Heart right ventricle (tissue), 16 donors: Measurements from ENCODE around the gene MYO10. TPM values are rescaled to one million over a fixed set of nuclear protein-coding genes. Genes with fewer than 3 reads are reported as not detected.

Experiments used
- ATAC-seq, 8 donors: fragments of 200-7000 bp; cut with Tn5 transposase; one replicate each; pipeline ENCODE4 v1.9.1; 2020; ENCODE audit warnings: mild to moderate bottlenecking in 8 of 8, moderate library complexity in 8 of 8, moderate number of reproducible peaks in 1 of 8
- DNase-seq, 2 donors: peaks; one replicate each; pipeline ENCODE4 v3.0.0-alpha.2; 2020
- H3K27ac ChIP-seq, 10 donors: fragments of 200-600 bp; sonication (generic) in 2 of 10; one replicate each; pipeline versions ENCODE4 v1.5.0 to v1.8.0; 2020 to 2022; ENCODE audit warnings: mild to moderate bottlenecking in 3 of 10
- H3K27me3 ChIP-seq, 7 donors: fragments of 200-600 bp; one replicate each; pipeline ENCODE4 v1.8.0; 2021 to 2022; ENCODE audit warnings: mild to moderate bottlenecking in 2 of 7
- H3K36me3 ChIP-seq, 9 donors: fragments of 200-600 bp; sonication (generic) in 1 of 9; one replicate each; pipeline versions ENCODE4 v1.5.0 to v1.8.0; 2020 to 2022; ENCODE audit warnings: mild to moderate bottlenecking in 2 of 9
- H3K4me1 ChIP-seq, 9 donors: fragments of 200-600 bp; sonication (generic) in 1 of 9; one replicate each; pipeline versions ENCODE4 v1.5.0 to v1.8.0; 2020 to 2022; ENCODE audit warnings: mild to moderate bottlenecking in 4 of 9
- H3K4me3 ChIP-seq, 10 donors: fragments of 200-600 bp; sonication (generic) in 2 of 10; one replicate each; pipeline versions ENCODE4 v1.5.0 to v1.8.0; 2020 to 2022; ENCODE audit warnings: mild to moderate bottlenecking in 7 of 10, moderate library complexity in 2 of 10
- H3K9me3 ChIP-seq, 11 donors: fragments of 200-600 bp in 10 of 11; sonication (generic) in 2 of 11; one replicate each; pipeline versions ENCODE4 v1.5.0 to v1.8.0; 2013 to 2022; ENCODE audit warnings: mild to moderate bottlenecking in 2 of 11, control low read depth in 1 of 11, moderate library complexity in 1 of 11
- CTCF ChIP-seq, 9 donors: fragments of 200-600 bp; sonication (generic) in 2 of 9; IDR thresholded peaks; one replicate each; pipeline versions ENCODE4 v1.5.0 to v1.8.0; 2021 to 2022; ENCODE audit warnings: antibody characterized with exemption in 9 of 9, mild to moderate bottlenecking in 5 of 9, moderate library complexity in 1 of 9
- whole genome bisulfite sequencing, 2 donors: extraction: QIAGEN DNeasy Blood & Tissue Kit; methylation state at CpG; one replicate each; pipeline ENCODE4 v1.1.7; 2013; ENCODE audit warnings: inconsistent platforms in 1 of 2; 5-methylcytosine and 5-hydroxymethylcytosine counted together
- intact Hi-C, 10 donors: fragments of 100-400 bp; cut with DNase I; formaldehyde crosslinking; loops; one replicate each; pipeline versions ENCODE4 v1.11.1 to v1.14.2; 2022
- polyA plus RNA-seq, 2 donors: library from polyadenylated mRNA; stranded (reverse); fragments of 200-250 nt; gene quantifications; one replicate each; pipeline ENCODE4 v1.2.3, GENCODE V29; 2013
- total RNA-seq, 10 donors: library from RNA; stranded (reverse); fragmentation: NEBNext Ultra II Directional in 3 of 10; extraction: Animal tissue kit (Norgen Biotek cat#: 25700) in 3 of 10; gene quantifications; one replicate each; pipeline versions ENCODE4 v1.2.1 to v1.2.4, GENCODE V29; 2021 to 2023
- donor health status: Arrhythmogenic right ventricular cardiomyopathy.
- donor health status: ischemic (EF 13 %, LVEDD 7.1; RV severe dilation, severe dysfunction).
- donor health status: healthy with polysubstance abuse.
- donor health status: DM: no; HTN: yes; CAD: no.
- donor health status: DM: no; HTN: no; CAD: no.
- donor health status: ischemic (EF 25% LVEDD 6.9; RV normal size, moderate dysfunction).
- donor health status: ischemic (EF 25% LVEDD 5.7; RV mildly dilated, moderate dysfunction).
- donor health status: healthy.
- donor health status: DM: yes; HTN: yes; CAD: no.
- donor health status: Ischemic cardiomyopathy.
- donor health status: ischemic (EF 35%, LVEDD 5.7; RV mildly dilated, moderate dysfunction).
- donor health status: nonischemic (EF 11% LVEDD 7.7; RV severe dilation, severe dysfunction).
- donor health status: DM: yes; HTN: yes; CAD: no.
- donor health status: PGD.
- donor health status: ischemic (EF 29% LVEDD 5.4; RV normal size, mild dysfunction).
- donor health status: nonischemic (EF 23%, LVEDD 6.1; RV moderate dilation, normal function).

MYO10 gene
- total and polyA plus RNA-seq, 12 donors: 1.2 to 8.2 (median 4.6) TPM

GRCh38 chr5:16871746-16872339 lies 64.2 kb downstream of the MYO10 start:
- DNase-seq (no peak), ATAC-seq (peak in 1 of 8 donors; percentile 19)
- H3K9me3 ChIP-seq: peaks cover 0 to 18% (median 0%) of the 10 kb centered on the region in 11 donors
- no peak overlapping the region for H3K27ac ChIP-seq
- no peak for TF ChIP-seq CTCF (IDR thresholded peaks at IDR 0.05)
- WGBS, 2 donors: 78 to 92% methylated on average over 4 of the region's 4 CpGs
- H3K4me1 ChIP-seq: peaks cover 0 to 6% (median 4%) of the 10 kb centered on the region in 9 donors
- peaks cover 0 to 9% (median 0%) of the 10 kb centered on the region in 9 donors for H3K36me3 ChIP-seq
- H3K27me3 ChIP-seq: no peaks in the 10 kb centered on the region
- intact Hi-C loops: no loop called here
- H3K4me3 ChIP-seq: no peak overlapping the region

GRCh38 chr5:16870878-16871277 lies 65.2 kb downstream of the MYO10 start:
- peaks cover 0 to 10% (median 5%) of the 10 kb centered on the region in 9 donors for H3K4me1 ChIP-seq
- H3K27ac ChIP-seq: no peak overlapping the region
- intact Hi-C loops: no loop called here
- peaks cover 0 to 9% (median 0%) of the 10 kb centered on the region in 9 donors for H3K36me3 ChIP-seq
- H3K27me3 ChIP-seq: no peaks in the 10 kb centered on the region
- 73 to 75% methylated on average over 1 of the region's 1 CpG for WGBS, 2 donors
- ATAC-seq (no peak), DNase-seq (no peak)
- no peak overlapping the region for H3K4me3 ChIP-seq
- H3K9me3 ChIP-seq: peaks cover 0 to 18% (median 0%) of the 10 kb centered on the region in 11 donors
- no peak for TF ChIP-seq CTCF (IDR thresholded peaks at IDR 0.05)

- Histone ChIP-seq H3K9me3 (peaks cover 0 to 18% (median 0%) of the 10 kb centered on the region in 11 donors), H3K27ac (no peak overlapping the region), H3K4me1 (peaks cover 0 to 10% (median 5%) of the 10 kb centered on the region in 9 donors), H3K4me3 (no peak overlapping the region), H3K27me3 (no peaks in the 10 kb centered on the region), H3K36me3 (peaks cover 0 to 7% (median 0%) of the 10 kb centered on the region in 9 donors)
- no peak for ATAC-seq
- no peak for DNase-seq
- TF ChIP-seq CTCF (IDR thresholded peaks at IDR 0.05): no peak
- intact Hi-C loops: no loop called here
- 93% methylated on average over 15 of the region's 15 CpGs for WGBS, 2 donors
Observed at GRCh38 chr5:16869821-16870796, 66.0 kb downstream of the MYO10 start.

GRCh38 chr5:16867577-16867953 lies 68.5 kb downstream of the MYO10 start:
- Histone ChIP-seq H3K4me3 (no peak overlapping the region), H3K27ac (no peak overlapping the region), H3K9me3 (peaks cover 0 to 3% (median 0%) of the 10 kb centered on the region in 11 donors), H3K36me3 (no peaks in the 10 kb centered on the region), H3K27me3 (no peaks in the 10 kb centered on the region), H3K4me1 (peaks cover 0 to 26% (median 5%) of the 10 kb centered on the region in 9 donors)
- WGBS, 2 donors: 79 to 88% methylated on average over 3 of the region's 3 CpGs
- intact Hi-C loops: no loop called here
- no peak for TF ChIP-seq CTCF (IDR thresholded peaks at IDR 0.05)
- ATAC-seq (no peak), DNase-seq (no peak)
